Spleen (tissue), 11 donors: ENCODE measurements around the gene EYA2. TPM values are rescaled to one million over a fixed set of nuclear protein-coding genes. Genes with fewer than 3 reads are reported as not detected.

Experiments
- DNase-seq: peaks from one replicate; pipeline ENCODE4 v3.0.0-alpha.2; 2020
- H3K27ac ChIP-seq, 8 donors: fragments of 200-600 bp; sonication (generic) in 7 of 8; 1 replicate in 4 of 8; 2 replicates in 4 of 8; pipeline versions ENCODE4 v1.5.0 to v1.8.0; 2016 to 2021; ENCODE audit warnings: inconsistent platforms in 4 of 8, mild to moderate bottlenecking in 4 of 8, moderate library complexity in 1 of 8
- H3K27me3 ChIP-seq, 7 donors: fragments of 200-600 bp; sonication (generic) in 6 of 7; replicated peaks in 1 of 7; 1 replicate in 4 of 7; 2 replicates in 3 of 7; pipeline versions ENCODE4 v1.5.0 to v1.8.0; 2016 to 2021; ENCODE audit warnings: inconsistent platforms in 3 of 7, mild to moderate bottlenecking in 1 of 7
- H3K36me3 ChIP-seq, 6 donors: fragments of 200-600 bp; sonication (generic) in 5 of 6; 1 replicate in 4 of 6; 2 replicates in 2 of 6; pipeline versions ENCODE4 v1.5.0 to v1.8.0; 2016 to 2021; ENCODE audit warnings: inconsistent platforms in 2 of 6
- H3K4me1 ChIP-seq, 6 donors: fragments of 200-600 bp; sonication (generic) in 5 of 6; 1 replicate in 3 of 6; 2 replicates in 3 of 6; pipeline versions ENCODE4 v1.5.0 to v1.8.0; 2016 to 2021; ENCODE audit warnings: inconsistent platforms in 3 of 6
- H3K4me3 ChIP-seq, 8 donors: fragments of 200-600 bp; sonication (generic) in 7 of 8; 1 replicate in 4 of 8; 2 replicates in 4 of 8; pipeline versions ENCODE4 v1.5.0 to v1.8.0; 2016 to 2021; ENCODE audit warnings: inconsistent platforms in 4 of 8, mild to moderate bottlenecking in 4 of 8, moderate library complexity in 2 of 8
- H3K9me3 ChIP-seq, 8 donors: fragments of 200-600 bp; sonication (generic) in 7 of 8; 1 replicate in 4 of 8; 2 replicates in 4 of 8; pipeline versions ENCODE4 v1.5.0 to v1.8.0; 2016 to 2021; ENCODE audit warnings: inconsistent platforms in 4 of 8
- POLR2A ChIP-seq, 3 donors: fragments of 450-650 bp; IDR thresholded peaks; one replicate each; pipeline ENCODE4 v1.5.1; 2017; ENCODE audit warnings: antibody characterized with exemption in 3 of 3, mild to moderate bottlenecking in 1 of 3
- POLR2AphosphoS5 ChIP-seq, 3 donors: sonication (generic); formaldehyde crosslinking; IDR thresholded peaks; one replicate each; pipeline ENCODE4 v1.5.1; 2017; ENCODE audit warnings: antibody characterized with exemption in 3 of 3
- WGBS, 5 donors: extraction: QIAGEN DNeasy Blood & Tissue Kit in 3 of 5; methylation state at CpG; one replicate each; pipeline versions ENCODE4 v1.1.5 to v1.1.7; 2013 to 2018; 5-methylcytosine and 5-hydroxymethylcytosine counted together
- intact Hi-C: fragments of 100-400 bp; cut with DNase I; formaldehyde crosslinking; loops from one replicate; pipeline ENCODE4 v1.15.0; 2023; ENCODE audit warnings: low total_unique reads
- polyA plus RNA-seq, 3 donors: library from polyadenylated mRNA; stranded (reverse); fragments of 200-250 nt; gene quantifications; one replicate each; pipeline ENCODE4 v1.2.1, GENCODE V29; 2013
- total RNA-seq, 7 donors: library from RNA; depleted of rRNA in 3 of 7; stranded (reverse); fragments of >200 nt in 3 of 7; fragmentation: NEBNext Ultra II Directional in 4 of 7; extraction: Animal tissue kit (Norgen Biotek cat#: 25700) in 4 of 7; gene quantifications; one replicate each; pipeline versions ENCODE4 v1.1.0 to v1.2.1, GENCODE V29; 2016 to 2021
- TF ChIP-seq, protein P1 (sequence below), 11 experiments: fragments of 200-600 bp in 7 of 11; fragments of 450-650 bp in 4 of 11; sonication (generic) in 4 of 11; IDR thresholded peaks in 8 of 11; conservative IDR thresholded peaks in 3 of 11; 1 replicate in 7 of 11; 2 replicates in 4 of 11; pipeline versions ENCODE4 v1.4.0 to v1.8.0; 2016 to 2021; ENCODE audit warnings: antibody characterized with exemption in 11 of 11, inconsistent platforms in 4 of 11, mild to moderate bottlenecking in 1 of 11
- donor health status: healthy with polysubstance abuse.
- donor health status: DM: no; HTN: no; CAD: no; lungs with moderate emphysema.
- donor health status: DM: no; HTN: no; CAD: no.
- donor health status: Bipolar disorder and iron deficiency.
- donor health status: healthy.
- donor health status: DM: no; HTN: no; CAD: no.
- donor health status: DM: yes; HTN: yes; CAD: no.

The EYA2 gene
- total and polyA plus RNA-seq, 10 donors: 0.26 to 0.76 (median 0.51) TPM; not detected in 1

DNA sequence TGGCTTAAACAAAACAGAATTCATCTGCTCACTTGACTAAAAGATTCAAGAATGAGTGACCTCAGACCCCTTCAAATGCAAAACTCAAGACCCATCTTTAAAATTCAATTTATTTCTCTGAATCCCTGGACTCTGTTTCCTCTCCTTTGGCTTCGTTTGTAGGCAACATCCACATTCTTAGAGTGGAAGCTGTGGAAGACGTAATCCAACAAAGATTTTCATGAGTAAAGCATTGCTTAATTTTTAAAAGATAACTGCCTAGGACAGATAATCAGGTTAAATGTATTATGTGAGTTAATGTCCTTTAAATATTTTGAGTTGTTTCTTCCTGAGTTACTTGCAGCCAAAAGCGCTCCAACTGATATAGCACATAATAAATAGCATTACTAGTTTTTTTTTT, 297.3 kb downstream of the EYA2 start:
- DNase-seq: no peak
- TF ChIP-seq POLR2AphosphoS5 (IDR thresholded peaks at IDR 0.05): no peak
- TF ChIP-seq, protein P1, sequence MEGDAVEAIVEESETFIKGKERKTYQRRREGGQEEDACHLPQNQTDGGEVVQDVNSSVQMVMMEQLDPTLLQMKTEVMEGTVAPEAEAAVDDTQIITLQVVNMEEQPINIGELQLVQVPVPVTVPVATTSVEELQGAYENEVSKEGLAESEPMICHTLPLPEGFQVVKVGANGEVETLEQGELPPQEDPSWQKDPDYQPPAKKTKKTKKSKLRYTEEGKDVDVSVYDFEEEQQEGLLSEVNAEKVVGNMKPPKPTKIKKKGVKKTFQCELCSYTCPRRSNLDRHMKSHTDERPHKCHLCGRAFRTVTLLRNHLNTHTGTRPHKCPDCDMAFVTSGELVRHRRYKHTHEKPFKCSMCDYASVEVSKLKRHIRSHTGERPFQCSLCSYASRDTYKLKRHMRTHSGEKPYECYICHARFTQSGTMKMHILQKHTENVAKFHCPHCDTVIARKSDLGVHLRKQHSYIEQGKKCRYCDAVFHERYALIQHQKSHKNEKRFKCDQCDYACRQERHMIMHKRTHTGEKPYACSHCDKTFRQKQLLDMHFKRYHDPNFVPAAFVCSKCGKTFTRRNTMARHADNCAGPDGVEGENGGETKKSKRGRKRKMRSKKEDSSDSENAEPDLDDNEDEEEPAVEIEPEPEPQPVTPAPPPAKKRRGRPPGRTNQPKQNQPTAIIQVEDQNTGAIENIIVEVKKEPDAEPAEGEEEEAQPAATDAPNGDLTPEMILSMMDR (IDR thresholded peaks at IDR 0.05 in 8 of 11, conservative IDR thresholded peaks at IDR 0.05 in 3 of 11): no peak
- TF ChIP-seq POLR2A (IDR thresholded peaks at IDR 0.05): no peak
- H3K27ac ChIP-seq: no peak overlapping the region
- peaks cover 0 to 34% (median 4%) of the 10 kb centered on the region in 7 donors for H3K27me3 ChIP-seq
- intact Hi-C loops: no loop called here
- no peaks in the 10 kb centered on the region for H3K9me3 ChIP-seq
- H3K4me1 ChIP-seq: peaks cover 0 to 15% (median 8%) of the 10 kb centered on the region in 6 donors
- WGBS, 5 donors: 83 to 98% (median 84%) methylated on average over 3 of the region's 3 CpGs
- no peaks in the 10 kb centered on the region for H3K36me3 ChIP-seq
- H3K4me3 ChIP-seq: no peak overlapping the region

DNA sequence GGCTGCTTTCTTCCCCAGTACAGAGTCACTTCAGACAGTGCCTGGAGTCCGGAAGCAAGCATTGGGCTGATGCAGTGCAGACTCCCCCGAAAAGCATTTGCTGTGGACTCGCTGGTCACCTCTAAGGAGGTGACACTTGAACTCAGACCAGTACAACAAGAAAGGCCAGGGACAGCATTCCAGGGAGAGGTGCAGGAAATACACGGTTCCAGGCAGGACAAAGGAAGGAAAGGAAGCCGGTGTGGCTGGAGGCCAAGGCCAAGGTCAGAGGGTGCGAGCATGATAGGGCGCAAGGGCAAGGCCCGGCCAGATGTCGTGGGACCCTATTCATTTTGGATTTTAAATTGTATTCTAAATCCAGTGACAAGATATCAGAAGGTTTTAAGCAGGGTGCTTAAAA, 300.9 kb downstream of the EYA2 start:
- intact Hi-C loops: loop anchor here (5.0 kb wide), 1 partner anchor 187 kb away; no protein-coding TSS in a partner anchor
- peak in 1 of 3 donors; percentile 41 for TF ChIP-seq POLR2AphosphoS5 (IDR thresholded peaks at IDR 0.05)
- TF ChIP-seq, protein P1 (IDR thresholded peaks at IDR 0.05 in 8 of 11, conservative IDR thresholded peaks at IDR 0.05 in 3 of 11): no peak
- no peak for DNase-seq

GRCh38 chr20:47196091-47197081, 301.7 kb downstream of the EYA2 start:
- no peaks in the 10 kb centered on the region for H3K9me3 ChIP-seq
- WGBS, 5 donors: 39 to 46% (median 43%) methylated on average over 33 to 34 of the region's 34 CpGs
- H3K4me3 ChIP-seq: peak overlapping the region in 1 of 8 donors; percentile 21
- H3K27ac ChIP-seq: no peak overlapping the region
- TF ChIP-seq POLR2AphosphoS5 (IDR thresholded peaks at IDR 0.05) (peak; percentile 30 to 56 (median 56)), POLR2A (IDR thresholded peaks at IDR 0.05) (no peak)
- TF ChIP-seq, protein P1 (IDR thresholded peaks at IDR 0.05 in 8 of 11, conservative IDR thresholded peaks at IDR 0.05 in 3 of 11): peak; percentile 68 to 96 (median 91)
- peaks cover 0 to 15% (median 8%) of the 10 kb centered on the region in 6 donors for H3K4me1 ChIP-seq
- intact Hi-C loops: loop anchor here (5.0 kb wide), 1 partner anchor 186 kb away; no protein-coding TSS in a partner anchor
- no peaks in the 10 kb centered on the region for H3K27me3 ChIP-seq
- H3K36me3 ChIP-seq: no peaks in the 10 kb centered on the region
- DNase-seq: peak; percentile 94

More for the DNA sequence above, 300.9 kb downstream of the EYA2 start:
- Histone ChIP-seq H3K36me3 (no peaks in the 10 kb centered on the region), H3K27ac (no peak overlapping the region), H3K4me1 (peaks cover 0 to 15% (median 8%) of the 10 kb centered on the region in 6 donors), H3K9me3 (no peaks in the 10 kb centered on the region), H3K4me3 (no peak overlapping the region), H3K27me3 (no peaks in the 10 kb centered on the region)
- WGBS, 5 donors: 58 to 71% (median 63%) methylated on average over 9 of the region's 9 CpGs

DNA sequence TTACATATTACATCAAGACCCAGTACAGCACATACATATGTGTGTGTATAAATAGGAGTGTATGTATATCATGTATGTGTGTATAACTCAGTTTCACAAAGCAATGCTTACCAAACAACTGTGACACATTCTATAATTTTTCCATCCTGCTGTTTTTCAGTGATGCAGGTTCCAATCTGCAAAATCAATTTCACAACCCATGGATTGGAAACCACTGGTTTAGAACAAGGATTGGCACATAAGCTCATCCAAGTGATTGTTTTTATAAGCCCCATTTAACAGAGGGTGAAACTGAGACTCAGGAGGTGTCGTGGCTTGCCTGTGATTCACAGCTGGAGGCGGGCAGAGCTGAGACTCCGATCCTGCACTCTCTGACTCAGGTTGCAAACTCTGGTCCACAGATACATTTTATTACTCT, 303.6 kb downstream of the EYA2 start:
- Histone ChIP-seq H3K4me3 (no peak overlapping the region), H3K9me3 (no peaks in the 10 kb centered on the region), H3K27ac (no peak overlapping the region), H3K27me3 (no peaks in the 10 kb centered on the region), H3K4me1 (peaks cover 0 to 15% (median 8%) of the 10 kb centered on the region in 6 donors), H3K36me3 (no peaks in the 10 kb centered on the region)
- intact Hi-C loops: loop anchor here (5.0 kb wide), 1 partner anchor 184 kb away; no protein-coding TSS in a partner anchor
- no peak for TF ChIP-seq POLR2AphosphoS5 (IDR thresholded peaks at IDR 0.05)
- no peak for TF ChIP-seq POLR2A (IDR thresholded peaks at IDR 0.05)
- TF ChIP-seq, protein P1 (IDR thresholded peaks at IDR 0.05 in 8 of 11, conservative IDR thresholded peaks at IDR 0.05 in 3 of 11): no peak
- no peak for DNase-seq
- 67 to 86% (median 83%) methylated on average over 3 of the region's 3 CpGs for WGBS, 5 donors
